Fibroblast of mammary gland (primary cell): ENCODE results near the gene ZNF678.

Source experiments
- DNase-seq: peaks from one replicate; pipeline ENCODE4 v3.0.0-alpha.2; 2010; ENCODE audit warnings: low read depth
- H3K4me3 ChIP-seq: 2 replicates; pipeline ENCODE4 v1.5.1; 2011; ENCODE audit warnings: low read depth, mild to moderate bottlenecking, low read length, moderate library complexity; ENCODE audit not compliant: control insufficient read depth
- CTCF ChIP-seq: conservative IDR thresholded peaks from 2 replicates; pipeline ENCODE4 v1.5.1; 2011; ENCODE audit warnings: low read depth, low read length, inconsistent platforms; ENCODE audit not compliant: control insufficient read depth, insufficient read depth

Gene ZNF678

DNA sequence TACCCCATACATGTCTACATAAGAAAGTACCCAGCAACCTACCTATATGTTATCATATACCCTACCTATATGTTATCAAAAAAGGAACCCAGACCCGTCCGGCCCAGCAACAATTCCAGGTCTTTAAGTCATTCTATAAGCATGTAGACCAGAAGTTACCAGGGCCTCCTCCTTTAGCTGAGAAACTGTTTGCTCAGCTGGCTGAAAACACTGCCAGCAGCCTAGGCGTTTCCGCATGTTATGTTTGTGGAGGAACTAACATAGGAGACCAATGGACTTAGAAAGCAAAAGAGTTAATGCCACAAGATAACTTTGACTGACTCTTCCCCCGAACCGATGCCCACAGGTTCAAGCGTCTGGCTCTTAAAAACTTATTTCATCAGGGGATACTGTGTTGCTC is 7.1 kb upstream of the ZNF678 start:
- TF ChIP-seq CTCF, result no peak
- no peak overlapping the region for H3K4me3 ChIP-seq
- no peak for DNase-seq

GRCh38 chr1:227557962-227558725 is 5.2 kb upstream of the ZNF678 start:
- TF ChIP-seq CTCF, result no peak
- no peak for DNase-seq
- no peak overlapping the region for H3K4me3 ChIP-seq

GRCh38 chr1:227558732-227559262 is 4.6 kb upstream of the ZNF678 start:
- no peak for TF ChIP-seq CTCF
- H3K4me3 ChIP-seq, result no peak overlapping the region
- no peak for DNase-seq

- no peak for TF ChIP-seq CTCF
- H3K4me3 ChIP-seq, result no peak overlapping the region
- DNase-seq, result no peak
These were observed 3.9 kb upstream of the ZNF678 start for GRCh38 chr1:227559499-227559898.

DNA sequence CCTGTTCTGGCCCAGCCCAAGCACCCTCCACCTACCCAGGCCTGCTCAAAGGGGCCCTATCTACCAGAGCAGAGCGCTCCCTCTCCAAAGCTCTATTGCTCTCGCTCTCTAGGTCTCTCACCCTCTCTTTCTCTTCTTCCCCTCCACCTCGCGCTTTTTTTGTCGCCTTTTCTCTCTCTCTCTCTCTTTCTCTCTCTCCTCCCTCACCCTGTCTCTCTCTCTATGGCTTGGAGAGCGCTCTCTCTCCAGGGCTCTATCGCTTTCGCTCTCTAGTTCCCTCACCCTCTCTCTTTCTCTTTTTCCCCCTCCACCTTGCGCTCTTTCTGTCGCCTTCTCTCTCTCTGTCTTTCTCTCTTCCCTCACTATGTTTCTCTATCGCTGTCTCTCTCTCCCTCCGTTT is 3.4 kb upstream of the ZNF678 start:
- DNase-seq, result no peak
- no peak overlapping the region for H3K4me3 ChIP-seq
- TF ChIP-seq CTCF, result no peak

DNA sequence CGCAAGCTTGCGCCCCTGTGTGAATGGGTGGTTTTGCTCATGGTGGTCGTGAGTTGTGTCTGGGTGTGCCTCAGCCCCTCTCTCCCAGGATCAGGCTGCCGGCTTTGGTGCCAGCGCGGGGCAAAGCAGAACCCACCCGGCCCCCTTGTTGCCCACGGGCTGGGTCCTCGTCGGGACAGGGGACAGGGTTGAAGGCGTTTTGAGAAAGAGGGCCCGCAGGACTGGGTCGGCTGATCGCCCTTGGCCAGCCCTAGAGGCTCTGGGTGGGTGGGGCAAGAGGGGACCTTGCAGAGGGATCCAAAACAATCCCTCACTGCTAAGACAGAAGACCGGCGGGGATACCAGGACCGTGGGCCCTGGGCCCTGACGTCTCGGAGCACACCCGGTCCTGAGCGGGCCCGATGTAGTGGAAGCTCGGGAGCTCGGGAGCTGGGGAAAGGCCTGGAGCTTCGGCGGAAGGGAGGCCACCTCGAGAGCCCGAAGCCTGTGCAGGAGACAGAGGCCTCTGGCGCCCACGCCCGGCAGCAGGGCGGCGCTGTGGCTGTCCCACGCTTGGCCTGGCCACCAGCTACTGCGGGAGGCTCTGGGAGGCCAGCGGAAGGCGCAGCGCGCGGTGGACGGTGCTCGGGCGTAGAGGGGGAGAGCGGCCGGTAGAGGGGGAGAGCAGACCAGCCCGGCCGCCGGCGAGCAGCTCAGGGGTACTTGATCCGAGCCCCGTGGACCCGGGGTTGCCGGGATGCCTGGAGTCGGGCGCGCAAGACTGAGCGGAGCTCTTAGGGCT is 2.8 kb upstream of the ZNF678 start:
- DNase-seq, result no peak
- no peak for TF ChIP-seq CTCF
- no peak overlapping the region for H3K4me3 ChIP-seq
